ENCODE measurements around the gene IFNAR1.

IFNAR1 gene

GRCh38 chr21:33401630-33401992 is 76.8 kb downstream of the IFNAR1 start:
- TF ChIP-seq CTCF (IDR thresholded peaks at IDR 0.05; ENCODE audit: poor library complexity, severe bottlenecking), result no peak
- no peak overlapping the region for H3K27ac ChIP-seq (ENCODE audit: poor library complexity, severe bottlenecking)
- no peaks in the 10 kb centered on the region for H3K9me3 ChIP-seq (ENCODE audit: severe bottlenecking)
- no peak overlapping the region for H3K4me3 ChIP-seq (ENCODE audit: severe bottlenecking)
- no peaks in the 10 kb centered on the region for H3K27me3 ChIP-seq (ENCODE audit: insufficient read depth, poor library complexity, severe bottlenecking)
- DNase-seq (ENCODE audit: low spot score), result no peak
- H3K4me1 ChIP-seq (ENCODE audit: insufficient read depth, poor library complexity, severe bottlenecking), result peaks cover 3% of the 10 kb centered on the region
- no peak for ATAC-seq (ENCODE audit: low read depth)
- H3K36me3 ChIP-seq (ENCODE audit: low read depth), result no peaks in the 10 kb centered on the region

- peak; percentile 40 for ATAC-seq (ENCODE audit: low read depth)
- Histone ChIP-seq H3K9me3 (ENCODE audit: severe bottlenecking) (no peaks in the 10 kb centered on the region), H3K27me3 (ENCODE audit: insufficient read depth, poor library complexity, severe bottlenecking) (no peaks in the 10 kb centered on the region), H3K4me3 (ENCODE audit: severe bottlenecking) (peak overlapping the region; percentile 63), H3K36me3 (ENCODE audit: low read depth) (no peaks in the 10 kb centered on the region), H3K27ac (ENCODE audit: poor library complexity, severe bottlenecking) (peak overlapping the region; percentile 81), H3K4me1 (ENCODE audit: insufficient read depth, poor library complexity, severe bottlenecking) (peaks cover 3% of the 10 kb centered on the region)
- no peak for DNase-seq (ENCODE audit: low spot score)
- TF ChIP-seq CTCF (IDR thresholded peaks at IDR 0.05; ENCODE audit: poor library complexity, severe bottlenecking), result no peak
Measured at GRCh38 chr21:33402001-33402979, 77.5 kb downstream of the IFNAR1 start.

- H3K9me3 ChIP-seq (ENCODE audit: severe bottlenecking), result no peaks in the 10 kb centered on the region
- no peak for TF ChIP-seq CTCF (IDR thresholded peaks at IDR 0.05; ENCODE audit: poor library complexity, severe bottlenecking)
- peak within 1 kb of the TSS; percentile 81 for H3K27ac ChIP-seq (ENCODE audit: poor library complexity, severe bottlenecking)
- H3K4me3 ChIP-seq (ENCODE audit: severe bottlenecking), result peak within 1 kb of the TSS; percentile 63
- ATAC-seq (ENCODE audit: low read depth) (peak; percentile 37), DNase-seq (ENCODE audit: low spot score) (no peak)
- 0 out of 2 replicates have a peak, but pooled peaks cover 4% of the 10 kb centered on the region for H3K36me3 ChIP-seq (ENCODE audit: low read depth)
- H3K27me3 ChIP-seq (ENCODE audit: insufficient read depth, poor library complexity, severe bottlenecking), result no peaks in the 10 kb centered on the region
- peaks cover 3% of the 10 kb centered on the region for H3K4me1 ChIP-seq (ENCODE audit: insufficient read depth, poor library complexity, severe bottlenecking)
Measured at GRCh38 chr21:33403128-33403785, 78.5 kb downstream of the IFNAR1 start, which contains the start of gene IFNGR2. TSS of gene IFNGR2 (plus strand) at chr21:33403413. CDS start at chr21:33403544, 131 bp downstream.

- TF ChIP-seq CTCF (IDR thresholded peaks at IDR 0.05; ENCODE audit: poor library complexity, severe bottlenecking), result no peak
- Histone ChIP-seq H3K9me3 (ENCODE audit: severe bottlenecking) (no peaks in the 10 kb centered on the region), H3K27me3 (ENCODE audit: insufficient read depth, poor library complexity, severe bottlenecking) (no peaks in the 10 kb centered on the region), H3K4me1 (ENCODE audit: insufficient read depth, poor library complexity, severe bottlenecking) (peaks cover 3% of the 10 kb centered on the region), H3K36me3 (ENCODE audit: low read depth) (0 out of 2 replicates have a peak, but pooled peaks cover 10% of the 10 kb centered on the region), H3K4me3 (ENCODE audit: severe bottlenecking) (peak overlapping the region; percentile 63), H3K27ac (ENCODE audit: poor library complexity, severe bottlenecking) (peak overlapping the region; percentile 81)
- DNase-seq (ENCODE audit: low spot score) (no peak), ATAC-seq (ENCODE audit: low read depth) (peak; percentile 50)
Measured at GRCh38 chr21:33403786-33404585, 79.2 kb downstream of the IFNAR1 start.
